Astrocyte of the hippocampus (primary cell): Measurements from ENCODE around the gene PBOV1.

ENCODE experiments used
- DNase-seq: peaks from one replicate; pipeline ENCODE4 v3.0.0; 2011; ENCODE audit warnings: low read depth, low spot score

The PBOV1 gene

DNA sequence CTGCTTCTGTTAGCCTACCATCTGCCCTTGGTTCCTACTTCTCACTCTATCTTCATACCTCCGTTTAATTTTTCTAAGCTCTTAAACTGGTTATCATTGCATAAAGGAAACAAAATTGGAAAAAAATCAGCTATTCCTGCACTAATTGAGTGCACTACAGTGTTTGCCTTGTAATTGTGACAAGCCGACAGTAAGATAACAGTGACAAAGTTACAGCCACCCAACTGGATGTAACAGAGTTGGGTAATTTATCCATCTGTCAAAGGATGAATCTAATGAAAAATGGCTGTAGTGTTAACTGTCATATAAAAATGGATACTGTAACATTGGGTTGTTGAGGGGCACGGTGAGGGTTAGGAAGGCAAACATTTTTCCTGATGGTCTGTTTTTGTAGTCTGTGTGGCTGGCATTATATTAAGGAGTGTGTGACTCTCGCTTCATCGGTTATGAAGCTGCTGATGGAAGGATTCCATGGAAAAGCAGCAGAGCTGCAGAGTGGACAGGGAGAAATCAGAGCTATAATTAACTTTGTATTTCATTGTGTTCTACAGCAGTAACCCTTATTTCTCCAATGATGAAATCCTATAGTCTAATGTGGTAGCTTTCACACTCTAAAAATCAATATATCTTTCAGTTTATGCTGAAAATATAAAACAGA, 12.7 kb downstream of the PBOV1 start:
- no peak for DNase-seq

DNA sequence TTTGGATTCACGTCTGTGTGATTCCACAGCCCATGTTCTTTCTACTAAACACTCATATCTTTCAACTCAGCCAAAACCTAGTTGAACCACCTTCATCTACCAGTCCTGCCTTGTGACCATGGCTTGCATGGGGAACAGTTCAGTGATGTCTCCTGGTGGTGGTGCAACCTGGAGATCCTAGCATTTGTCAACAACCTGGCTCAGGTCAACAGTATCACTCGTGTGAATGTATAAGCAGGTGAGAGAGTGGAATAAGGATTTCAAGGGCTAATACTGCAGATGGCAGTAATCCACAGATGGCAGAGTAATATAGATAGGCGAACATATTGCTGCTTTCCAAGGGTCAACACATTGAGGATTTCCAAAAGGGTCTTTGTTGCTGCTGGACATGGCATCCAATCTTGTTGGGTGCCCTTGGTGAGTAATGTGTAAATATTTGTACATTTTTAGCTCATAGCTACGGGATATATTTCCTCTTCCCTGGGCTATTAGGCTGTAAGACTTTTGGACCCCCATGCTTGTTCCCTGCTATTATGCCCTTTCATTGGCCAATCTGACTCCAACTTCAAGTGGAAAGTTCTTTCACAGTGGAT, 13.4 kb downstream of the PBOV1 start:
- no peak for DNase-seq

DNA sequence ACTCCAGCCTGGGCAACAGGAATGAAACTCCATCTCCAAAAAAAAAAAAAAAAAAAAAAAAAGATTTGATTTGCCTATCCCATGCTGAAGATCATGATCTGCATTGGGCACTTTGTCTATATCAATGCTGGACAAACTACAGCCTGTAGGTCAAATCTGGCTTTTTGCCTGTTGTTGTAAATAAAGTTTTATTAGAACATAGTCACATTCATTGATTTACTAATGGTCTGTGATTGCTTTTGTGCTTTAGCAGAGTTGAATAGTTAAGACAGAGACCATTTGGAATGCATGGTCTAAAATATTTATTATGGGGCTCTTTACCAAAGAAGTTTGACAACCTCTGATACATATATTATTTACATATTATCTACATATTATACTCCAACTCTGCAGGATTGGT, 14.0 kb downstream of the PBOV1 start:
- no peak for DNase-seq

DNA sequence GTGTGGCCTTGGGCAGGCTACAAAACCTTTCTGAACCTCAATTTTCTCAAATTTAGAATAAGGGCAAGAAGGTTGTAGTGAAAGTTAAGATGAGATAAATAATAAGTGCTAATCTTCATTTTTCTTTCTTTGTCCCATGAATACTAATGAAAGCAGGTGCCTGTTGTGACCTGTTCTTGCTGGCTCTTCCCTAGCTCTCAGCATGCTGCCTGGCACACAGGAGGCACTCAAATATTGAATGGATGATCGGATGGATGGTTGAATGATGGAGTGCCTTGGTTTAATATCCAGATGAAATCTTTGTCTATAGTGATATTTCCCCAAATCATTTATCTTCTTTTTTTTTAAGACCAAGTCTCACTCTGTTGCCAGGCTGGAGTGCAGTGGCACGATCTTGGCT, 15.0 kb downstream of the PBOV1 start:
- no peak for DNase-seq

DNA sequence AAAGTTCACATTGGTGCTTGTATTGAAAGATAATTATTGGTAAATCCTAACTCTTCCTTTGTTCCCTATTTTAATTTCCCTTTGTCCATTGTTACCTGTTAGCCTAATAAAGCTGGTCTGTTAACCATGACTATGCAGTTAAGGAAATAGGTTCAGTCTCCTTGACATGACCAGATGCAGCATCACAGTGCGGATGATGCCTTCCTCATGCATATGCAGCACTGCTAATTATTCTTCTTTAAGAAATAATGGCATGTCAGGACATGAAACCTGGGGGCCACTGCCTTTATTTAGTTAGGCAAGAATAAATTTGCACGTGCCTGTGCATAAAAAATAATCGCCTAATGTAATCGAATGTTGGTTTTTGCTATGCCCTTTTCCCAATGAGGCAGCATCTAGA, 16.5 kb downstream of the PBOV1 start:
- DNase-seq, result no peak

DNA sequence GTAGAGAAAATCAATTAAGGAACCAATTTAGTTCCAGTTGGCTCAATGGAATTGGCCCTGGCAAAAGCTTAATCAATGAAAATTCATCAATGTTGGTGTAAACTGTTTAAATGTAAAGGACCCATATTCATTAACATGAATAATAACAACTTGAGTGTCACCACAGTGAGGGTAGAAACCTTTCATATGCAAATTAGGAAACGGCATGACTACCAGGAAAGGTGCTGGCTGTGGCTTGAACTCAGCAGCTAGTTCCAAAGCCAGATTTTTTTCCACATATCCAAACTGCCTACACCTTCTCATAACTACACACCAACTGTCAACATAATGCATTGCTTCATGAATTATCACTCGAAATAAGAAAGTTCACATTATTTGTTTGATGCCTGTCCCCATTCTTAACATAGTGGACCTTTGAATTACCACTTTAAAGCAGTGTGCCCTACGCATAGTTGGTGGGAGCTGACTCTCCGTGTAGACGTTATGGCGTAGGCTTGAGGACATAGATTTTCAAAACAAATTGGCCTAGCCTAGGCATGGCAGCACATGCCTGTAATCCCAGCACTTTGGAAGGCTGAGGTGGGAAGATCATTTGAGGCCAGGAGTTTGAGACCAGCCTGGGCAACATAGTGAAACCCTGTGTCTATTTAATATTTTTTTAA, 19.7 kb downstream of the PBOV1 start:
- DNase-seq, result peak; percentile 21

DNA sequence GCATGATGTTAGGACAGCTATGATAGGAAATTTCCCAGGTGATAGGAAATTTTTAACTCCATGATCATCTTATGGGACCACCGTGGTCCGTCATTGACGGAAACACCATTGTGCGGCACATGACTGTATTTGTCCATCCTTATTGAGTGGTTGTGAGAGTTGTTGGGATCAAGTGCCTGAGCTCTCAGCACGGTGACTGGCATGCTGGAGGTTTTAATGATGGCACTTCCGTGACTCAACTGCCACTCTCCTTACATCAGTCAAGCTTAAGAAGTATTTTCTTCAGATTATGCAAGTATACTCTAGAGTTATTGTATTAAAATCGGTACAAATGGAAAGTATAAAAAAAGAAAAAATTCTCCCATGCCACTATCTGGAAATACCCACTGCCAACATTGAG, 20.7 kb downstream of the PBOV1 start:
- DNase-seq, result no peak

DNA sequence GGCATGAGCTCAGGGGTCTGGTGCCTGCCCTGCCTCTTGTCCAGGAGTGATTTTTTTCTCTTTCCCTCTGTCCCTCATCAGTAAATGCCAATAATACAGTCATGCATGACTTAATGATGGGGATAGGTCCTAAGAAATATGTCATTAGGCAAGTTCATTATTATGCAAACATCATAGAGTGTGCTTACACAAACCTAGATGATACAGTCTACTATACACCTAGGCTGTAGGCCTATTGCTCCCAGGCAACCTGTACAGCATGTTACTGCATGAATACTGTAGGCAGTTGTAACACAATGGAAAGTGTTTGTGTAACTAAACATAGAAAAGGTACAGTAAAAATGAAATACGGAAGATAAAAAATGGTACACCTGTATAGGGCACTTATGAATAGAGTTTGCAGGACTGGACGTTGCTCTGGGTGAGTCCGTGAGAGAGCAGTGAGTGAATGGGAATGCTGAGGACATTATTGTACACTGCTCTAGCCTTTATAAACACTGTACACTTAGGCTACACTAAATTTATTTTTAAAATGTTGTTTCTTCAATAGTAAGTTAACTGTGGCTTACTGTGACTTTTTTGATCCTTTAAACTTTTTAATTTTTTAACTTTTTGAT, 22.1 kb downstream of the PBOV1 start:
- DNase-seq, result no peak

DNA sequence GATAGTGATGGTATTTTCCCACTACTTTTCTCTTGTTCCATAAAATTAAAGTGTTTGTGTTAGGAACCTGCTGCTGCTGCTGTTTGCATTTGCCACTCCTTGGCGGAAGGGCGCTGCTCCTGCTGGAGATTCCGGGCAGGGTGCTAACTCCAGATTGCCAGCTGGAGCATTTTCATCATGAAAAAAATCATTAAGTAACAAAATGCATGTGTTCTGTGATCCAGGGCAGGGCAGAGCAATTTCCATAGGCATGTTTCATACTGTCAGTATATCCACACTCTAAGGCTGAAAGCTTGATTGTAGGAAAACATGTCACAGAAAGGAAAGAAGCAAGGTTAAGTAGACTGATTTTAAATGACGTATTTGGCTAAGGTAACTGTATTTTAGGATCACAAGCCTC, 24.0 kb downstream of the PBOV1 start:
- DNase-seq, result no peak

DNA sequence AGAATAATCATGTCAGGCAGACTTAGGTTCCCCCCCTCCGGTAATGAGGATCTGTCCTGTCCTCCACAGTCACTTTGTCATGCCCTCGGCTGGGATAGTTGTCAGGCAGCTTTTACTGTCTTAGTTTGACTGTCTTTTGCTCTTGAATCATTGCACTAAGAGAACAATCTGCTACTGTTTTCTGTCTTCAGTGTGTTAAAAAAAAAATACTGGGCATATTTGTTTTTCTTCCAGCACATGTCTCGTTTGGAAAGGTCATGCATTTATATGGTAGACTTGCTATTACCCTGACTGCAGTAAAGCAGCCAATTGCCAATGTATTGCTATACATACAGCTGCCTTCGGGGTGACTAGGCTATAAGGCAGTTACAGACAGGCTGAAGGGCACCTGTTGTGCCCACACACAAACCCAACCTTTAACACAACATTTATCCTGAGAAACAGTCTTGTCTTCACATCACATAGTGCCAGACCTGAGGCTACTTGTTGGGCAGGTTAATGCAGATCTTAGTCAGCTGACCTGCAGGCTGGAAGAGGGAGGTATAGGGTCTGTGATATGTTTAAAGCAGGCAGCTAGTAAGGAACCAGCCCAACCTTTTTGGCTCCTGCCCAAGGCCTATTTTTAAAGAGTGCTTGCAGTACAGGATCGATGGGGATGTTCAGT, 29.9 kb downstream of the PBOV1 start:
- DNase-seq, result no peak

DNA sequence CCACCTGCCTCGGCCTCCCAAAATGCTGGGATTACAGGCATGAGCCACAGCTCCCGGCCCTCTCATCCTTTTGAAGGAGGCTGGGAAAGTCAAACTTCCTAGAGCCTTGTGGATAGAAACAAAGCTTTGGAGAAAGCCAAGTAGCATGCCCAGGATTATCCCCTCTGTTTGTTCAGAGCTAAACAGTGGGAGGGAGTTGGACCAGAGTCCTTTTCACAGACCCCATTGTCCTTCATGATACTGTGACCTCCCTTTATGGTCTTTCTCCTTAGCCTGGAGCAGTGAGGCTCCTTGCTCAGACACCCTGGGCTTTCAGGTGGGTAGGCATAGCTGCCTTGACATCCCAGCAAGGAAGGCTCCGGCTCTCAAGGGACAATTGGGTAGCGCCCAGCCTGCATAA, 31.1 kb downstream of the PBOV1 start:
- no peak for DNase-seq

DNA sequence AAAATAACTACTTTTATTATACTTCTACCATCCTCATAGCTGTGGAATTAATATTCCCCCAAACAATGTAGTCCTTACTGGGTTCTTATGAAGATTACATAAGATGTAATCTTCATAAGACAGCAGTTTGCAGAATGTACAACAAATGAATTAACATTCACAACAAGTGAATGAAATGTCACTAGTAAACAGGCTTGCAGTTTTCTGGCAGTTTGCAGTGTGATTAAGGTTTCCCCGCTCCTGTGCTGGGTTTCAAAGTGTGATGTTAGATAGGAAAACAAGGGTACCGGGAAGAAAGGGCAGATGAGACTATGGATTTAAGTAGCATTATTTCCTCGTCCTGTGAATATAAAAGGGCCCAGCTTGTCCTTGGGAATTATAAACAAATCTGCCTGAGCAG, 34.1 kb downstream of the PBOV1 start:
- no peak for DNase-seq

DNA sequence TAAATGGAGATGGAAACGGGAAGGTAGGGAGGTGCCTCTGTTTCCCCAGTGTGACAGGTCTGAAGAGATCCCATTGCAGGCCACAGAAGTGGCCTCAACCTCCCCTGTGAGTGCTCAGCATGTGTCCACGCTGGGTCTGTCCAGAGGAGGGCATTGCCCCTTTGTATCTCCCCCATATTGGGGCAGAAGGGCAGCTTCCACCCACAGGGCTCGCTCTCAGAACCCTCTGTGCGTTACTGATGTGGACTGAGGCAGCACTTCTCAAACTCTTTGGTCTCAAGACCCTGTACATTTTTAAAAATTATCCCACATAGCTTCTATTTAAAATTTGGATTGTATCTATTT, 34.5 kb downstream of the PBOV1 start:
- DNase-seq, result no peak

DNA sequence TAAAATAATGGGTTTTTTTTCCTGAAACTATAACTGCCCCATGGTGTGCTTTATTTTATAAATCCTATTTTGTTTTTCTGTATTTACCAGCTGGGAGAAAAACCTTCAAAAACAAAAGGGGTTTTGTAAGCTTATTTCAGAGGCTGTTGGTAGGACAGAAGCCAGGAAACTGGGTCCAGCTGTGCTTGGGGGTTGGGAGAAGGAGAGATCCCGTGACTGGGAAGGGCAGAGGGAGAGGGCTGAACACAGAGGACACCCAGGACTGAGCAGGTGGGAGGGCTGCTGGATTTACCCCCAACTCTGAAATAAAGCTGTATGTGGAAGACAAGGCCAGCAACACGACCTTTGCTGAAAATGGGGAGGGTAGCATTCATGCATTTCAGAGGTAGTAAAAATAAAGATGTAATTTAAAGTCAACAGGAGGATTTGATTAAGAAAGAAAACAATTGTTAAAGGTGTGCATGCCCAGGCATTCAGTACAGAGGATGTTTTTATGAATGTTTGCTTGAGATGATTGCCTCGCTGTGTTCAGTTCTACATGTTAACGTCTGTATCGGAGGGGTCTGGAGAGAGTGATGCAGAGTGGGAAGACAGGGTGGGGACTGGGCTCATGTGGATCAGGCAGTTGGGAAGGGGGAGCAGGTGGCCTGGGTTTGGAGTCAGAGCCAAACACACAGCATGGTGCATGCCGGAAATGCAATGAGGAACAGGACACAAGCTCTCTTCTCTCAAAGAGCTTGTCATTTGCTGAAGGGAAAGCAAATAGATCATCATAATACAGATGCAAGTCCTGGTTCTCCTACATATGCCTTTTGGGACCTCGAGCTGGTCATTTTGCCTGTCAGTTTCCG, 35.1 kb downstream of the PBOV1 start:
- no peak for DNase-seq

DNA sequence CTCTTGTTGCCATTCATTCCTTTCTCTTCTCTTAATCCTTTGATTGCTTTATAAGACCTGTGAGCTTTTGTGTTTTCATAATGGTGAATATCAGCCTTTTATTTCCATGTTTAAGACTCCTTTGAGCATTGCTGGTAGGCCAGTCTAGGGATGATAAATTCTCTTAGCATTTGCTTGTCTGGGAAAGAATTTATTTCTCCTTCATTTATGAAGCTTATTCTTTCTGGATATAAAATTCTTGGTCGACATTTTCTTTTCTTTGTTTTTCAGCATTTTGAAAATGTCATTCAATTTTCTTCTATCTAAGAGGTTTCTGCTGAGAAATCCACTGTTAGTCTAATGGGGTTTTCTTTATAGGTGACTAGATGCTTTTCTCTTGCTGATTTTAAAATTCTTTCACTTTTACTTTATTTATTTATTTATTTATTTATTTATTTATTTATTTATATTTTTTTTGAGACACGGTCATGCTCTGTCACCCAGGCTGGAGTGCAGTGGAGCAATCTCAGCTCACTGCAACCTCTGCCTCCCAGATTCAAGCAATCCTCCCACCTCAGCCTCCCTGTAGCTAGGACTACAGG, 41.5 kb downstream of the PBOV1 start:
- DNase-seq, result no peak

DNA sequence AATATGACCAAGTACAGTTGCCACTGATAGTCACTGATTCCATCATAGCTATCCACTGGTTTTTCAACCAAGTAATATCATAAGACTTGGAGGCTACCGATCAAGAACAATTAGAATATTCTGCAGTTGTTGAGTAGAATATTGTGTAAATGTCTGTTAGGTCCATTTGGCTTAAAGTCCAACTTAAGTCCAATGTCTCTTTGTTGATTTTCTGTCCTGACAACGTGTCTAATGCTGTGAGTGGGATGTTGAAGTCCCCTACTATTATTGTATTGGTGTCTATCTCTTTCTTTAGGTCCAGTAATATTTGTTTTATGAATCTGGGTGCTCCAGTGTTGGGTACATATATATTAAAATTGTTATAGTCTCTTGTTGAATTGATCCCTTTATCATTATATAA, 42.7 kb downstream of the PBOV1 start:
- no peak for DNase-seq
